Measurements from ENCODE around the gene INHBC.
A peak's percentile ranks its signal among the peaks of the same experiment; 100 is the strongest.

The INHBC gene

DNA sequence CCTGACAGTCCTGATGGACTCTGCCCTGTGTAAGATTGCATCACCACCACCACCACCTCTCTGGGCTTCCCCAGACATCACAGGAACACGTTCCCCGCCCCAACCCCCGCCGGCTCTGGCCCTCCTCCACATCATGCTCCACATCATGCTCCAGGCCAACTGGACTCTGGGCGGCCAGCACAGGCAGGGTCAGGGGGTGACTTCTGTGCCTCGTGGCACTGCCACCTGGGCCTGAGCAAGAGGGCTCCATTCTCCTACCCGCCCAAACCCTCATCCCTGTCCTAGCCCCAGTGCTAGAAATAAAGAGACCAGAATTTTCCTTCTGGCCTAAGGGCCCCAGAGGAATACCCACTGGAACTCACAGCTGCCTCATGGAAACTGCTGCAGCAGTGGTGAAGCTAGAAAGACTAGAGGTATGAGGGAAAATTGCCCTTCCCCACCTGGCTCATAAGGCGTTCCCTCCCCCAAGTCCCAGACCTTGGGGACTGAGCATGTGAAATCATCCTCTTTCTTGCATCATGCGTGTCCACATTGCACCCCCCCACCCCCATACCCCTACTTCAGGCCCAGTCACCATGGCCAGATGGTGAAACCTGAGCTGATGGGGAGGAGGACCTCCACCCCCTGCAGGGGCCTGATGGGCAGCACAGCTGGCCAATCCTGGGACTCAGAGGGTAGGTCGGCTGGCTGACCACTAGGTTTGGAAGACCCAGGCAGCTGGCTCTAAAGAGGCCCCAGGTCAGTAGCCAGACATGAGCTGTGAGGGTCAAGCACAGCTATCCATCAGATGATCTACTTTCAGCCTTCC lies 20.2 kb downstream of the INHBC start, which contains the start of gene INHBE (continued):
- TF ChIP-seq, protein P1, sequence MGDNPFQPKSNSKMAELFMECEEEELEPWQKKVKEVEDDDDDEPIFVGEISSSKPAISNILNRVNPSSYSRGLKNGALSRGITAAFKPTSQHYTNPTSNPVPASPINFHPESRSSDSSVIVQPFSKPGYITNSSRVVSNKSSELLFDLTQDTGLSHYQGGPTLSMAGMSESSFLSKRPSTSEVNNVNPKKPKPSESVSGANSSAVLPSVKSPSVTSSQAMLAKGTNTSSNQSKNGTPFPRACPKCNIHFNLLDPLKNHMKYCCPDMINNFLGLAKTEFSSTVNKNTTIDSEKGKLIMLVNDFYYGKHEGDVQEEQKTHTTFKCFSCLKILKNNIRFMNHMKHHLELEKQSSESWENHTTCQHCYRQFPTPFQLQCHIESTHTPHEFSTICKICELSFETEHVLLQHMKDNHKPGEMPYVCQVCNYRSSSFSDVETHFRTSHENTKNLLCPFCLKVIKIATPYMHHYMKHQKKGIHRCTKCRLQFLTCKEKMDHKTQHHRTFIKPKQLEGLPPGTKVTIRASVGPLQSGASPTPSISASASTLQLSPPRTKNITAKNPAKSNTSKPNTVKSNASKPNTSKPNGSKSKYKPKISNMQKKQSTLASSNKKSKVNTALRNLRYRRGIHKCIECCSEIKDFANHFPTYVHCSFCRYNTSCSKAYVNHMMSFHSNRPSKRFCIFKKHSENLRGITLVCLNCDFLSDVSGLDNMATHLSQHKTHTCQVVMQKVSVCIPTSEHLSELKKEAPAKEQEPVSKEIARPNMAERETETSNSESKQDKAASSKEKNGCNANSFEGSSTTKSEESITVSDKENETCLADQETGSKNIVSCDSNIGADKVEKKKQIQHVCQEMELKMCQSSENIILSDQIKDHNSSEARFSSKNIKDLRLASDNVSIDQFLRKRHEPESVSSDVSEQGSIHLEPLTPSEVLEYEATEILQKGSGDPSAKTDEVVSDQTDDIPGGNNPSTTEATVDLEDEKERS (tag by site-specific recombination; IDR thresholded peaks at IDR 0.05) = no peak
- TF ChIP-seq ZFP41 (tag by site-specific recombination; IDR thresholded peaks at IDR 0.05; ENCODE audit: borderline replicate concordance) = no peak
- TF ChIP-seq, protein P2, sequence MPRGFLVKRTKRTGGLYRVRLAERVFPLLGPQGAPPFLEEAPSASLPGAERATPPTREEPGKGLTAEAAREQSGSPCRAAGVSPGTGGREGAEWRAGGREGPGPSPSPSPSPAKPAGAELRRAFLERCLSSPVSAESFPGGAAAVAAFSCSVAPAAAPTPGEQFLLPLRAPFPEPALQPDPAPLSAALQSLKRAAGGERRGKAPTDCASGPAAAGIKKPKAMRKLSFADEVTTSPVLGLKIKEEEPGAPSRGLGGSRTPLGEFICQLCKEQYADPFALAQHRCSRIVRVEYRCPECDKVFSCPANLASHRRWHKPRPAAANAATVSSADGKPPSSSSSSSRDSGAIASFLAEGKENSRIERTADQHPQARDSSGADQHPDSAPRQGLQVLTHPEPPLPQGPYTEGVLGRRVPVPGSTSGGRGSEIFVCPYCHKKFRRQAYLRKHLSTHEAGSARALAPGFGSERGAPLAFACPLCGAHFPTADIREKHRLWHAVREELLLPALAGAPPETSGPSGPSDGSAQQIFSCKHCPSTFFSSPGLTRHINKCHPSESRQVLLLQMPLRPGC (tag by site-specific recombination; IDR thresholded peaks at IDR 0.05) = peak; percentile 28; the same call in 1 of the 2 replicates
- no peak for TF ChIP-seq PRDM1 (tag by site-specific recombination; IDR thresholded peaks at IDR 0.05)
- TF ChIP-seq, protein P3, sequence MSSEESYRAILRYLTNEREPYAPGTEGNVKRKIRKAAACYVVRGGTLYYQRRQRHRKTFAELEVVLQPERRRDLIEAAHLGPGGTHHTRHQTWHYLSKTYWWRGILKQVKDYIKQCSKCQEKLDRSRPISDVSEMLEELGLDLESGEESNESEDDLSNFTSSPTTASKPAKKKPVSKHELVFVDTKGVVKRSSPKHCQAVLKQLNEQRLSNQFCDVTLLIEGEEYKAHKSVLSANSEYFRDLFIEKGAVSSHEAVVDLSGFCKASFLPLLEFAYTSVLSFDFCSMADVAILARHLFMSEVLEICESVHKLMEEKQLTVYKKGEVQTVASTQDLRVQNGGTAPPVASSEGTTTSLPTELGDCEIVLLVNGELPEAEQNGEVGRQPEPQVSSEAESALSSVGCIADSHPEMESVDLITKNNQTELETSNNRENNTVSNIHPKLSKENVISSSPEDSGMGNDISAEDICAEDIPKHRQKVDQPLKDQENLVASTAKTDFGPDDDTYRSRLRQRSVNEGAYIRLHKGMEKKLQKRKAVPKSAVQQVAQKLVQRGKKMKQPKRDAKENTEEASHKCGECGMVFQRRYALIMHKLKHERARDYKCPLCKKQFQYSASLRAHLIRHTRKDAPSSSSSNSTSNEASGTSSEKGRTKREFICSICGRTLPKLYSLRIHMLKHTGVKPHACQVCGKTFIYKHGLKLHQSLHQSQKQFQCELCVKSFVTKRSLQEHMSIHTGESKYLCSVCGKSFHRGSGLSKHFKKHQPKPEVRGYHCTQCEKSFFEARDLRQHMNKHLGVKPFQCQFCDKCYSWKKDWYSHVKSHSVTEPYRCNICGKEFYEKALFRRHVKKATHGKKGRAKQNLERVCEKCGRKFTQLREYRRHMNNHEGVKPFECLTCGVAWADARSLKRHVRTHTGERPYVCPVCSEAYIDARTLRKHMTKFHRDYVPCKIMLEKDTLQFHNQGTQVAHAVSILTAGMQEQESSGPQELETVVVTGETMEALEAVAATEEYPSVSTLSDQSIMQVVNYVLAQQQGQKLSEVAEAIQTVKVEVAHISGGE (tag by site-specific recombination; conservative IDR thresholded peaks at IDR 0.05; ENCODE audit: low read depth) = no peak
- no peak for TF ChIP-seq ZNF302 (tag by site-specific recombination; IDR thresholded peaks at IDR 0.05; ENCODE audit: low read depth)
- no peak for TF ChIP-seq ZNF624 (tag by site-specific recombination; IDR thresholded peaks at IDR 0.05)
- no peak for TF ChIP-seq RBAK (tag by site-specific recombination; IDR thresholded peaks at IDR 0.05)
- TF ChIP-seq SALL2 (tag by site-specific recombination; IDR thresholded peaks at IDR 0.05; ENCODE audit: borderline replicate concordance) = no peak
- TF ChIP-seq ZNF600 (tag by site-specific recombination; IDR thresholded peaks at IDR 0.05) = peak; percentile 66
- no peak for TF ChIP-seq YY1 (tag by site-specific recombination; IDR thresholded peaks at IDR 0.05)
- TF ChIP-seq, protein P4, sequence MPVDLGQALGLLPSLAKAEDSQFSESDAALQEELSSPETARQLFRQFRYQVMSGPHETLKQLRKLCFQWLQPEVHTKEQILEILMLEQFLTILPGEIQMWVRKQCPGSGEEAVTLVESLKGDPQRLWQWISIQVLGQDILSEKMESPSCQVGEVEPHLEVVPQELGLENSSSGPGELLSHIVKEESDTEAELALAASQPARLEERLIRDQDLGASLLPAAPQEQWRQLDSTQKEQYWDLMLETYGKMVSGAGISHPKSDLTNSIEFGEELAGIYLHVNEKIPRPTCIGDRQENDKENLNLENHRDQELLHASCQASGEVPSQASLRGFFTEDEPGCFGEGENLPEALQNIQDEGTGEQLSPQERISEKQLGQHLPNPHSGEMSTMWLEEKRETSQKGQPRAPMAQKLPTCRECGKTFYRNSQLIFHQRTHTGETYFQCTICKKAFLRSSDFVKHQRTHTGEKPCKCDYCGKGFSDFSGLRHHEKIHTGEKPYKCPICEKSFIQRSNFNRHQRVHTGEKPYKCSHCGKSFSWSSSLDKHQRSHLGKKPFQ (tag by site-specific recombination; IDR thresholded peaks at IDR 0.05) = no peak
- TF ChIP-seq, protein P5, sequence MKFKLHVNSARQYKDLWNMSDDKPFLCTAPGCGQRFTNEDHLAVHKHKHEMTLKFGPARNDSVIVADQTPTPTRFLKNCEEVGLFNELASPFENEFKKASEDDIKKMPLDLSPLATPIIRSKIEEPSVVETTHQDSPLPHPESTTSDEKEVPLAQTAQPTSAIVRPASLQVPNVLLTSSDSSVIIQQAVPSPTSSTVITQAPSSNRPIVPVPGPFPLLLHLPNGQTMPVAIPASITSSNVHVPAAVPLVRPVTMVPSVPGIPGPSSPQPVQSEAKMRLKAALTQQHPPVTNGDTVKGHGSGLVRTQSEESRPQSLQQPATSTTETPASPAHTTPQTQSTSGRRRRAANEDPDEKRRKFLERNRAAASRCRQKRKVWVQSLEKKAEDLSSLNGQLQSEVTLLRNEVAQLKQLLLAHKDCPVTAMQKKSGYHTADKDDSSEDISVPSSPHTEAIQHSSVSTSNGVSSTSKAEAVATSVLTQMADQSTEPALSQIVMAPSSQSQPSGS (tag by site-specific recombination; IDR thresholded peaks at IDR 0.05; ENCODE audit: low read depth) = peak; percentile 54; the same call in 1 of the 2 replicates
- no peak for TF ChIP-seq ZNF157 (tag by site-specific recombination; IDR thresholded peaks at IDR 0.05)
- TF ChIP-seq KLF1 (tag by site-specific recombination; IDR thresholded peaks at IDR 0.05) = no peak
- TF ChIP-seq ZNF175 (tag by site-specific recombination; IDR thresholded peaks at IDR 0.05) = no peak
- no peak for TF ChIP-seq ZNF221 (tag by site-specific recombination; IDR thresholded peaks at IDR 0.05; ENCODE audit: borderline replicate concordance)
- TF ChIP-seq ZNF223 (tag by site-specific recombination; IDR thresholded peaks at IDR 0.05) = no peak
- TF ChIP-seq FEZF1 (tag by site-specific recombination; IDR thresholded peaks at IDR 0.05) = 0 out of 2 replicates have a peak, but pooled peaks have one; percentile 10
- no peak for TF ChIP-seq ZNF121 (tag by site-specific recombination; IDR thresholded peaks at IDR 0.05)
- TF ChIP-seq ZXDB (tag by site-specific recombination; IDR thresholded peaks at IDR 0.05) = peak; percentile 86
- TF ChIP-seq ZFP3 (tag by site-specific recombination; IDR thresholded peaks at IDR 0.05; ENCODE audit: low read depth) = no peak
- TF ChIP-seq ZNF510 (tag by site-specific recombination; IDR thresholded peaks at IDR 0.05; ENCODE audit: insufficient replicate concordance) = no peak
- peak; percentile 93; the same call in 1 of the 2 replicates for TF ChIP-seq ZNF324 (tag by site-specific recombination; IDR thresholded peaks at IDR 0.05)
- TF ChIP-seq GLIS2 (tag by site-specific recombination; IDR thresholded peaks at IDR 0.05) = peak; percentile 46; the same call in 1 of the 2 replicates
- TF ChIP-seq, protein P6, sequence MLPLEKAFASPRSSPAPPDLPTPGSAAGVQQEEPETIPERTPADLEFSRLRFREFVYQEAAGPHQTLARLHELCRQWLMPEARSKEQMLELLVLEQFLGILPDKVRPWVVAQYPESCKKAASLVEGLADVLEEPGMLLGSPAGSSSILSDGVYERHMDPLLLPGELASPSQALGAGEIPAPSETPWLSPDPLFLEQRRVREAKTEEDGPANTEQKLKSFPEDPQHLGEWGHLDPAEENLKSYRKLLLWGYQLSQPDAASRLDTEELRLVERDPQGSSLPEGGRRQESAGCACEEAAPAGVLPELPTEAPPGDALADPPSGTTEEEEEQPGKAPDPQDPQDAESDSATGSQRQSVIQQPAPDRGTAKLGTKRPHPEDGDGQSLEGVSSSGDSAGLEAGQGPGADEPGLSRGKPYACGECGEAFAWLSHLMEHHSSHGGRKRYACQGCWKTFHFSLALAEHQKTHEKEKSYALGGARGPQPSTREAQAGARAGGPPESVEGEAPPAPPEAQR (tag by site-specific recombination; IDR thresholded peaks at IDR 0.05) = 0 out of 2 replicates have a peak, but pooled peaks have one; percentile 56
